ENCODE data around the gene PHTF2. TPM values are rescaled to one million over a fixed set of nuclear protein-coding genes. Genes with fewer than 3 reads are reported as not detected.
A peak's percentile ranks its signal among the peaks of the same experiment; 100 is the strongest.

The PHTF2 gene
- total and polyA plus RNA-seq, 10 of the 15 experiments (the other 5 are each of a cell fraction or from before 2014, with no cell fraction given), result 12.9 to 41.8 (median 27.0) TPM

DNA sequence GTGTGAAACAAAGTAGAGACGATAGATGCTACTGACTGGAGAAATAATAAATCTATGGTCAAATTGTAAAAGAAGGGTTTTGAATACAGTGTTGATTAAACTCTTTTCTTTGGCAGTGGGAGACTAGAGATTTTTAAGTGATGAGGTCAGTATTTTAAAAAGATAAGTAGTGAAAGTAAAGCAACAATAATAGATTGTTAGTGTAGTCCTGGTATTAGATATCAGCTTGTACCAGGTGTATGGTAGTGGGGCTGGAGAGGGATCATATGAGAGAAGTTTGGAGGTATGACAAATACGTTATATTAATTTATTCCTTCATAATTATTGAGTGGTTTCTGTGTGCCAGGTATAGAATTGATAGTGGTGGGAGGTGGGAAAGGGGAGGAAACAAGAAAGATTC lies 25.2 kb downstream of the PHTF2 start:
- no peak for FAIRE-seq
- no peaks in the 10 kb centered on the region for H3K27me3 ChIP-seq (replicated peaks in 1 of 2; ENCODE audit: control insufficient read depth in 2 of 2, insufficient read depth in 2 of 2, low read length in 1 of 2)
- peaks cover 18% of the 10 kb centered on the region for H3K4me1 ChIP-seq (ENCODE audit: control insufficient read depth, insufficient read depth, low read length)
- ChIA-PET POLR2A (interaction anchor here (1.0 to 1.4 kb wide), 2 partner anchors 21 to 22 kb away, joined by 5 to 7 read pairs; no protein-coding TSS in a partner anchor), RAD21 (ENCODE audit: unreplicated experiment) (no interaction called here), CTCF (interaction anchor here (1.1 kb wide), 1 partner anchor 12 kb away, joined by 3 read pairs; no protein-coding TSS in a partner anchor), SMC1A (ENCODE audit: uncharacterized antibody, unreplicated experiment) (interaction anchor here (1.0 to 1.2 kb wide), 3 partner anchors 10 to 14 kb away, joined by 3 to 4 read pairs (median 4); no protein-coding TSS in a partner anchor)
- peak overlapping the region; percentile 67 for H3K27ac ChIP-seq (ENCODE audit: control insufficient read depth, insufficient read depth)
- H4K20me1 ChIP-seq (ENCODE audit: control insufficient read depth, insufficient read depth), result no peaks in the 10 kb centered on the region
- TF ChIP-seq ATF7 (IDR thresholded peaks at IDR 0.05; ENCODE audit: low read depth) (no peak), NFIC (IDR thresholded peaks at IDR 0.05; ENCODE audit: low read depth, low read length) (0 out of 2 replicates have a peak, but pooled peaks have one; percentile 0), MYB (IDR thresholded peaks at IDR 0.05; ENCODE audit: borderline replicate concordance, low read depth, low read length) (no peak), MEF2A (IDR thresholded peaks at IDR 0.05; ENCODE audit: insufficient read depth, low read depth, low read length) (0 out of 2 replicates have a peak, but pooled peaks have one; percentile 10)
- ATAC-seq, result peak; percentile 67
- no peak overlapping the region for H3K9ac ChIP-seq (ENCODE audit: control insufficient read depth, insufficient read depth, low read length)
- H3K4me3 ChIP-seq, result no peak overlapping the region; the same call in 1 of the 2 replicates
- H3K36me3 ChIP-seq (ENCODE audit: control insufficient read depth in 2 of 2, insufficient read depth in 2 of 2, low read length in 1 of 2), result peaks cover 5 to 6% of the 10 kb centered on the region in 2 experiments; a peak in 3 of 4 replicates
- H3K79me2 ChIP-seq (ENCODE audit: control insufficient read depth, insufficient read depth, low read length), result peaks cover 62% of the 10 kb centered on the region
- peak overlapping the region; percentile 50 for H3K4me2 ChIP-seq (ENCODE audit: control insufficient read depth, insufficient read depth)
- BruUV-seq (replicated peaks), result no TSS peak
- no peak for DNase-seq (ENCODE audit: low read depth, low spot score)
- intact Hi-C loops (cut with micrococcal nuclease; ENCODE audit: unreplicated experiment), result no loop called here
- H3K9me3 ChIP-seq (replicated peaks; ENCODE audit: control insufficient read depth, insufficient read depth, low read length), result peaks cover 51% of the 10 kb centered on the region
- no peak overlapping the region for H2AFZ ChIP-seq (ENCODE audit: control insufficient read depth, low read depth, low read length)
- 5% methylated on average over 2 of the region's 2 CpGs for WGBS (ENCODE audit: insufficient coverage, insufficient replicate concordance, low lambda C conversion rate, missing lambda C conversion rate)
- in situ Hi-C loops (cut with MboI), result no loop called here

DNA sequence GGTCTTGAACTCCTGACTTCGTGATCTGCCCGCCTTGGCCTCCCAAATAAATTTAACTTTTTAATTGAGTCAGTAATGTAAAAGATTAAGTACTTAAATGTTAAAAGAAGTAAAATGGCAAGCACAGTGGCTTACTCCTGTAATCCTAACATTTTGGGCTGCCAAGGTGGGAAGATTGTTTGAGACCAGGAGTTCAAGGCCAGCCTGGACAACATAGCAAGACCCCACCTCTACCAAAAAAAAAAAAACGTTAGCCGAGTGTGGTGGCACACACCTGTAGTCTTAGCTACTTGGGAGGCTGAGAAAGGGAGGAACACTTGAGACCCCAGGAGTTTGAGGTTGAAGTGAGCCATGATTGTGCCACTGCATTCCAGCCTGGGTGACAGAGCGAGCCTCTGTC lies 26.1 kb downstream of the PHTF2 start:
- peaks cover 5 to 6% of the 10 kb centered on the region in 2 experiments; a peak in 3 of 4 replicates for H3K36me3 ChIP-seq (ENCODE audit: control insufficient read depth in 2 of 2, insufficient read depth in 2 of 2, low read length in 1 of 2)
- intact Hi-C loops (cut with micrococcal nuclease; ENCODE audit: unreplicated experiment) (no loop called here), in situ Hi-C loops (cut with MboI) (no loop called here)
- H3K4me2 ChIP-seq (ENCODE audit: control insufficient read depth, insufficient read depth), result peak overlapping the region; percentile 50; the same call in 1 of the 2 replicates
- DNase-seq (ENCODE audit: low read depth, low spot score) (no peak), FAIRE-seq (no peak), ATAC-seq (no peak)
- no peak overlapping the region for H3K4me3 ChIP-seq
- no TSS peak for BruUV-seq (replicated peaks)
- peaks cover 44% of the 10 kb centered on the region for H3K9me3 ChIP-seq (replicated peaks; ENCODE audit: control insufficient read depth, insufficient read depth, low read length)
- WGBS (ENCODE audit: insufficient coverage, insufficient replicate concordance, low lambda C conversion rate, missing lambda C conversion rate), result 83% methylated on average over 5 of the region's 5 CpGs
- ChIA-PET POLR2A (interaction anchor here (0.6 to 1.4 kb wide), 3 partner anchors 22 to 306 kb away, joined by 3 to 7 read pairs (median 5); no protein-coding TSS in a partner anchor), CTCF (interaction anchor here (1.1 kb wide), 1 partner anchor 13 kb away, joined by 3 read pairs; no protein-coding TSS in a partner anchor), SMC1A (ENCODE audit: uncharacterized antibody, unreplicated experiment) (interaction anchor here (0.6 to 1.2 kb wide), 4 partner anchors 9 to 151 kb away, joined by 3 to 4 read pairs (median 4); no protein-coding TSS in a partner anchor), RAD21 (ENCODE audit: unreplicated experiment) (no interaction called here)
- peak overlapping the region; percentile 6 for H3K27ac ChIP-seq (ENCODE audit: control insufficient read depth, insufficient read depth)
- H3K9ac ChIP-seq (ENCODE audit: control insufficient read depth, insufficient read depth, low read length), result no peak overlapping the region
- H3K27me3 ChIP-seq (replicated peaks in 1 of 2; ENCODE audit: control insufficient read depth in 2 of 2, insufficient read depth in 2 of 2, low read length in 1 of 2), result no peaks in the 10 kb centered on the region
- H3K4me1 ChIP-seq (ENCODE audit: control insufficient read depth, insufficient read depth, low read length), result peaks cover 18% of the 10 kb centered on the region
- peaks cover 63% of the 10 kb centered on the region for H3K79me2 ChIP-seq (ENCODE audit: control insufficient read depth, insufficient read depth, low read length)
- no peak overlapping the region for H2AFZ ChIP-seq (ENCODE audit: control insufficient read depth, low read depth, low read length)
- no peaks in the 10 kb centered on the region for H4K20me1 ChIP-seq (ENCODE audit: control insufficient read depth, insufficient read depth)
- TF ChIP-seq WRNIP1 (IDR thresholded peaks at IDR 0.05; ENCODE audit: borderline replicate concordance, low read depth, low read length), result no peak
- TF ChIP-seq, protein P1, sequence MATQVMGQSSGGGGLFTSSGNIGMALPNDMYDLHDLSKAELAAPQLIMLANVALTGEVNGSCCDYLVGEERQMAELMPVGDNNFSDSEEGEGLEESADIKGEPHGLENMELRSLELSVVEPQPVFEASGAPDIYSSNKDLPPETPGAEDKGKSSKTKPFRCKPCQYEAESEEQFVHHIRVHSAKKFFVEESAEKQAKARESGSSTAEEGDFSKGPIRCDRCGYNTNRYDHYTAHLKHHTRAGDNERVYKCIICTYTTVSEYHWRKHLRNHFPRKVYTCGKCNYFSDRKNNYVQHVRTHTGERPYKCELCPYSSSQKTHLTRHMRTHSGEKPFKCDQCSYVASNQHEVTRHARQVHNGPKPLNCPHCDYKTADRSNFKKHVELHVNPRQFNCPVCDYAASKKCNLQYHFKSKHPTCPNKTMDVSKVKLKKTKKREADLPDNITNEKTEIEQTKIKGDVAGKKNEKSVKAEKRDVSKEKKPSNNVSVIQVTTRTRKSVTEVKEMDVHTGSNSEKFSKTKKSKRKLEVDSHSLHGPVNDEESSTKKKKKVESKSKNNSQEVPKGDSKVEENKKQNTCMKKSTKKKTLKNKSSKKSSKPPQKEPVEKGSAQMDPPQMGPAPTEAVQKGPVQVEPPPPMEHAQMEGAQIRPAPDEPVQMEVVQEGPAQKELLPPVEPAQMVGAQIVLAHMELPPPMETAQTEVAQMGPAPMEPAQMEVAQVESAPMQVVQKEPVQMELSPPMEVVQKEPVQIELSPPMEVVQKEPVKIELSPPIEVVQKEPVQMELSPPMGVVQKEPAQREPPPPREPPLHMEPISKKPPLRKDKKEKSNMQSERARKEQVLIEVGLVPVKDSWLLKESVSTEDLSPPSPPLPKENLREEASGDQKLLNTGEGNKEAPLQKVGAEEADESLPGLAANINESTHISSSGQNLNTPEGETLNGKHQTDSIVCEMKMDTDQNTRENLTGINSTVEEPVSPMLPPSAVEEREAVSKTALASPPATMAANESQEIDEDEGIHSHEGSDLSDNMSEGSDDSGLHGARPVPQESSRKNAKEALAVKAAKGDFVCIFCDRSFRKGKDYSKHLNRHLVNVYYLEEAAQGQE (IDR thresholded peaks at IDR 0.05; ENCODE audit: low read depth, low read length), result no peak
- TF ChIP-seq BRCA1 (IDR thresholded peaks at IDR 0.05; ENCODE audit: low read depth, low read length), result no peak
- TF ChIP-seq RUNX3 (IDR thresholded peaks at IDR 0.05; ENCODE audit: low read length), result no peak
- no peak for TF ChIP-seq SIN3A (IDR thresholded peaks at IDR 0.05; ENCODE audit: low read depth, low read length)
- TF ChIP-seq NBN (IDR thresholded peaks at IDR 0.05), result no peak
- TF ChIP-seq RCOR1 (conservative IDR thresholded peaks at IDR 0.05; ENCODE audit: low read depth, low read length), result no peak
- TF ChIP-seq YBX1 (IDR thresholded peaks at IDR 0.05), result no peak
